Measurements from ENCODE around the gene LAPTM4A.
"Not testable (repeated sequence)": the region's sequence is repeated elsewhere in the genome, so short reads cannot be mapped to it uniquely, and the experiment has no call there.

Gene LAPTM4A

DNA sequence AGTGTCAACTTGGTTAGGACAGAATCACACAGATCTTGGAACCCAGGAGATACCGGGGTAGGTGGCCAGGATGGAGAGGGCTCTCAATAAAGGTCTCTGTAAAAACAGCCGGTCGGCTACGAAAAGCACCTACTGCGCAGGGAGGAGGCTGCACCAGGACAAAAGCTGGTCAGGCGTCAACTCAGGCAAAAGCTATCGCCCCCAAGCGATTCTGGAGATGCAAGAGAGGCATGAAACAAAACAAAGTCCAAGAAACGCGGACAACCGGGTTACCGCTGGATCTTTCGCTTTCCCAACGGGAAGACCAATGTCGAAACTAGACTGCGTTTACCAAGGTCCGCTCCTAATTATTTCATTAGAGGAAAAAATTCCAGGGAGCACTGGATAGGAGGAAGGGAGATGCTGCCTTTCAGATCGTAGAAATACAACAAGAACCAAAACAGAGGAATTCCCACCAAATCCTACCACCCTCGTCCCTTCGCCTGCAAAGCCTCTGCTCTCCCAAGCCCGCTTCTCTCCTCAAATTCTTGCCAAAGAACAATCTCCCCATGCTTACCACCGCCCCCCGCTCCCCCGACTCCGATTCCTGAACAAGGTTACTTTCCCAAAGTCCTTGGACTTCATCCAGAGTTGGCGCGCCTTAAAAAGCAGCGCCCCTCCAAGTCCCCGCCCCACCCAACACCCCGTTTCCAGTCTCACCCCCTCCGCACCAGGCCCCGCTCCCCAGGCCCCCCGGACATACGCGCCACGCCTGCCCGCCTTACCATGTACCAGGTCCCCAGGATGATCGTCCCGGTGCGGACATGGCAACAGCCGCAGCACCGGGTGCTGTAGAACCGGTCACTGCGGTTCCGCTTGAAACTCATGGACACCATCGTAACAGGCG is 539 bp downstream of the LAPTM4A start:
- no peak for DNase-seq (ENCODE audit: low read depth in 3 of 3)

DNA sequence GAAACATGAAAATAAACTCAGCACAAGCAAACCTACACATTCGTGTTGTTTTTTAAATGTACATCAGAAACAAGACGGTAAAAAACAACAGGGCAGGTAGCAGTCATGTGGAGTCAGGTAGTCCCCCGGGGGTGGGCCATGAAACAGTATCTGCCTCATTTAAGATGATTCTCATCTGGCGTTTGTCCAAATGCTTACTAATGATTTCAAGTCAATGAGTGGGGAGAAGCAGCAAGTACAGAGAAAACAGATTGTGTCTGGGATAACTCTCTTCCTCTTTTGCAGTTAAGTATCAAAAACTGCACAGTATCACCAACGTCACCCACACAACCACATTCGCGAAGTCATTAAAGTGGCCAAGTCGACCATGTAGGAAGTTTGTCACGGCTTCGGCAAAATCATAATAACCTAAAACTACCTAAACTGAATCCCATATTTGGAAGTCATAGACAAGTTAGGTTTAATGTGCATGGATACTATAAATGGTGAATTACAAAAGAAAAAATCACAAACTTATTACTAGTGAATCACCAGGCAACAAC is 1.3 kb downstream of the LAPTM4A start:
- no peak for DNase-seq (ENCODE audit: low read depth in 3 of 3)

DNA sequence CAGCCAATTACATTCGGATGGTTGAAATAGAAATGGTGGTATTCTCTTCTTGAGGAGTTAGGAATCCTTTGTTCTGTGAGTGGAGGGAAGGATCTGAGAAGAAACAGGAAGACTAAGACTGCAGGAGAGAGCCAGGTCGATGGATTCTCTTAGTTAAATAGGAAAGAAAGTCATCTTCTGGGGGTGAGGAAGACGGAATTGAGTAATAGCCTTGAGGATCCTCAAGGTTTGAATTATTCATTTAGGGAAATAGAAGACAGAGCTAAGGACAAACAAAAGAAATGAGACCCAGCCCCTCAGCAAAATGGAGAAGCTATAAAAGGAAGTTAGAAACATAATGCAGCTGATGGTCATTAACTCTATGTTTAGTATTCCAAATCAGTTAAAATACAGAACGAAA is 1.8 kb downstream of the LAPTM4A start:
- no peak for DNase-seq (ENCODE audit: low read depth in 3 of 3)

DNA sequence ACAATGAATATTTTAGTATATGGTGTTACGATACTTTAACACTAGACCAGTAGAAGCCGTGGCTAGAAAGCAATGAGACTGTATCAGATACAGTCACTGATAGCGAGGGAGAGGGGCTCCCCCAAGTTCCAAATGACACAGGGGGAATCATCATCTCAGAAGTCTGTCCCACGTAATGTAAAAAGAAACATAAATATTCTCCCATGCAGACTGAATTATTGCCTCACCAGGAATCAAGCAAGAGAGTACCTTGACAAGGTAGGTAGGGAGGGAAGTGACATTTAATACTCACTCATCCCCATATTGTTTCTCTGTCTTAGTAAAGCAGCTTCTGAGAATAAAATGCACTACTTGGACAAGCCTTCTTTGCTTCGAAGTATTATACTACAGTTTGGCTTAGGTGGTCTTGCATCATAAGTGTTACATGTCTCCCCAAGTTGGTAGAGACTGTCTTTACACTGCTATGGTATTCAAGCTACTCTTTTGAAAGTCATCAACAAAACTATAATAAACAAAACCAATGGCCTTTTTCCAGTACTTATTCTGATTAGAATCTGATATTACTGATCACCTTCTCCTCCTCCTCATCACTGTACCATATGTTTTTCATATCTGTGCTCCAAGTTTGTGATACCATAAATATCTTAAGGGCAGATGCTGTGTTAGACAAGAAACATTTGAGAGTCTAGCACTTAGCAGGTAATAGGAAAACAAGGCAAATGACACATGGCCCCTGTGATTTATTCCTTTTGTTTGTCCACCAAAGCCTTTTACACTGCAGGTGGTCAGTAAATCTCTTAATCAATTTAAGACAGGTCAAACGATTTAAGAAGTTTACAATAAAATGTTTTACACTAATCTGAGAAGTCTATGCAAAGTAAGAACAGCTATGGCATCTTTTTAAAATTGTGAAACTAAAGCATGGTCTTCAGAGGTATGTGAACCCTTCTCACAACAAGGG is 2.7 kb downstream of the LAPTM4A start:
- DNase-seq (ENCODE audit: low read depth in 3 of 3): no peak

DNA sequence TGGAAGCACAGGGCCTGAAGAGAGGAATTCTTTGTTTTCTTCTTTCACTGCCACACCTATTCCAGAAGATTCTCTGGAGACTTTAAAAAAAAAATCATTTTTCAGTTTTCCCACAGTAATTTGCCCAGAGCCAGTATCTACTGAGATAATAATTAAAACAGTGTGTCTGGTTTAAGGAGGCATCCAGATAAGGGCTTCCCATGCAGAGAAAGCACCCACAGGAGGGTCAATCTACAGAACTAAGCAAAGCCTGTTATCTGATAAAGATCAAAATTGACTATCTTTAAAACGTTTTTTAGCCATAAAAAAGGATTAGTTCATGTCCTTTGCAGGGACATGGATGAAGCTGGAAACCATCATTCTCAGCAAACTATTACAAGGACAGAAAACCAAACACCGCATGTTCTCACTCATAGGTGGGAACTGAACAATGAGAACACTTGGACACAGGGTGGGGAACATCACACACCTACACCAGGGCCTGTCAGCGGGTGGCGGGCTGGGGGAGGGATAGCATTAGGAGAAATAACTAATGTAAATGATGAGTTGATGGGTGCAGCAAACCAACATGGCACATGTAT is 5.6 kb downstream of the LAPTM4A start:
- not testable (repeated sequence) for DNase-seq (ENCODE audit: low read depth in 3 of 3)

DNA sequence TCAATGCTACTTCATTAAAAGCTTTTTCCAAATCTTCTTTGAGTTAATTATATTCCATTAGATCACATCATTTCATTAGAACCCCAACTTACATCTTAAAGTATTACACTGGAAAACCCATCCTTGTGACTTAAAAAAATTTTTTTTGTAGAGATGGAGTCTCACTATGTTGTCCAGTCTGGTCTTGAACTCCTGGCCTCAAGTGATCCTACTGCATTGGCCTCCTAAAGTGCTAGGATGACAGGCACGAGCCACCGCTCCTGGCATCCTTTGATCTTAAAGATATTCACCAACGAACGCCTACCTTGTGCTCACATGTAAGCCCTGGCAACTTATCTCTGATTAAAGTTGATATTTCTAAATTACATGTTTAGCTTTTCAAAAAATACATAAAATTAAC is 6.7 kb downstream of the LAPTM4A start:
- DNase-seq (ENCODE audit: low read depth in 3 of 3): no peak

DNA sequence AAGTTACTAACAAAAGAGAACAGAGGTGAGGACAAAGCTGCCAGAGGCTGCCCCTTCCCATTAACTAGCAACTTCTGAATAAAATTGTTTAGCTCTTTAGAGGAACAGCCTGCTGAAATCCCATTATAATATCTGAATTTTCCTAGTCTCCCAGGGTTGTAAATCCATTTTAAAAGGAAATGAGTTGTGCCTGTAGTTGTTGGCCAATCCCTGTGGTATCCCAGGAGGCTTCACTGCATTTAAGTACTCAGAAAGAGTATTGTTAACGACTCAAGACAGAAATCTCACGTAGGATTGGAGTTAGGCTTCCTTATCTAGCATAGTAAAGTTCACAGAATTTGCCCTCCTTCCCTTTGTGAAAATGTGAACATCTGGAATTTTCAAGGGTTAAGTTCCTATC is 8.9 kb downstream of the LAPTM4A start:
- no peak for DNase-seq (ENCODE audit: low read depth in 3 of 3)

DNA sequence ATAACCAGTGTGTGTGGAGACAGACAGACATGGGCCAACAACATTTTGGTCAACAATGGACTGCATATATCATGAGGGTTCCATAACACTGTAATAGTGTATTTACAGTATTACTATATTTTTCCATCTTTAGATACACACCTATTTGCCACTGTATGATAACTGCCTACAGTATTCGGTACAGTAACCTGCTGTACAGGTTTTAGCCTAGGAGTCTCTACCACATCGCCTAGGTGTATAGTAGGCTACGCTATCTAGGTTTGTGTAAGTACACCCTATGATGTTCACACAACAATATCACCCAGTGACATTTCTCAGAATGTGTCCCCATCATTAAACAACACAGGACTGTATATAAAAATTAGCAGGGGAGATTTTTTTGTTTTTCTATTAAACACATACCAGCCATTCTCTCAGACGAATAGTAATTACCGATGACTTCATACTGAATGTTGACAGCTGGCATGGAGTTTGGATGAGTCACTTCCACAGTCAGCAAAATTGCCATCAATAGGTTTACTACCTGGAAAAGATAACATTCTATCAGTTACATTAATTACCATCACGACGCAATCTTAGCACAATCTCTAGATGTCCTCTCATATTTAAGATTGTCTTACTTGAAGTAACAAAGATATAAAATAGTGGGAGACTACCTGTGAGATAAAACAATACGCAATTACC is 10.8 kb downstream of the LAPTM4A start:
- DNase-seq (ENCODE audit: low read depth in 3 of 3): no peak

DNA sequence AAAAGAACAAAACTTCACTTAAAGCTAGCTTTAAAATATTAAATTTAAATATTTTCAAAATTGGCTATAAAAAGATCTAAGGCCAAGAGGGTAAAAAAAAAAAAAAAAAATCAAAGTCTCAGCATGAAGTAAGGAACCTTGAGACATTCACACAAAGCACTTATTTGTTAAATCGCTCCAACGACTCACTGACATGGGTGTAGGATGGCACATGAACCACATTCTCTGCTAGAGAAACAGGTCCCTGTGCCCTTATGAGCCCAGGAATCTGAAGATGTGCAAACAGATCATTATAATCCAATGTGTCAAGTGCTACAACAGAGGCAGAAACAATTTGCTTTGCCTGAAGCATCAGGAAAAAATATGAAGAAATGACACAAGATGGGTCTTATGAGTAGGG is 13.8 kb downstream of the LAPTM4A start:
- no peak for DNase-seq (ENCODE audit: low read depth in 3 of 3)

DNA sequence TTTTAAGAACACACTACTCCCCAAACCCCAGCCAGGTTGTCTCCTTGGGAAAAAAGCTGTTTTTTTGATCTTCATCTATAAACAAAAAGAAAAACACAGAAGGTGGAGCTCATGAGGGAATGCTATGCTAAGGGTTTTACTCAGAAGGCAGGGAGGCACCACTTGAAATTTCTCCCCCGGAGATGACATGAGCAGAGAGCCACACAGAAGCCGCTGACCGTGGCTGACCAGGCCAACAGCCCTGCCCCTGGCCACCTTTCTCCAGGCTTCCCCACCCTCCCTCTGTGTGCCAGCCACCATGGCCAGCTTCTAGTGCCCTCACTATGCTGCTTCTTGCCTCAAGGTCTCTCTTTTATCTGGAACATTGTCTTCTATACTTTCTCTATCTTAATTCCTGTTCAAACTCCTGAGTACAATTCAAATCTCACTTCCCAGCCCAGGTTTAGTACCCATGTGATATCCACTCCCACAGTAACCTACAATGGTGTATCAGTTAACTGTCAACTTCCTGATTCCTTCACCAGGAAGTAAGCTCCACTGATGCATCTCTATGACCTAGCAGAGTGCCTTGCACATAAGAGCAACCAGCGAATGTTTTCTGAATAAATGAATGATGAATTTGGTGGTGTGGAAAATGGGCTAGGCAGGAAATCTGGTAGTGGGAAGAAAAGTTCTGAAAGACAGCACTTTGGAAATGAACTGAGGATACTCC is 15.3 kb downstream of the LAPTM4A start:
- DNase-seq (ENCODE audit: low read depth in 3 of 3): no peak

DNA sequence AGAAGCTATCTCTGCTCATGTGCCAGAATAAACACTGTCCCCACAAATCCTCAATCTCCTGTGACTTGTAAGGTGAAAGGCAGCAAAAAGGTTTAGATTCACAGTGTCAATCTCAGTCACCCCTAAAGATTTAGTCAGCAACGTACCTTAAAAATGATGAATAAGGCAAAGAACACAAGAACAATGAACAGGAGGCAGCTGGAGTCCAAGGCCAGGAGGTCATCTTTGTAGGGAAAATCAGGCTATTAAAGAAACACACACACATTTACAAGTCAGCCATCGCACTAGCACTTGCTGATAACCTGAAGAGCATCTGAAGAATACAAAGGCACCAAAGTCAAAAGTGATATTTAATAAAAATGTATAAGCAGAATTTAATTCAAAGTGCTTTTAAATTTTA is 16.6 kb downstream of the LAPTM4A start:
- DNase-seq (ENCODE audit: low read depth in 3 of 3): no peak

DNA sequence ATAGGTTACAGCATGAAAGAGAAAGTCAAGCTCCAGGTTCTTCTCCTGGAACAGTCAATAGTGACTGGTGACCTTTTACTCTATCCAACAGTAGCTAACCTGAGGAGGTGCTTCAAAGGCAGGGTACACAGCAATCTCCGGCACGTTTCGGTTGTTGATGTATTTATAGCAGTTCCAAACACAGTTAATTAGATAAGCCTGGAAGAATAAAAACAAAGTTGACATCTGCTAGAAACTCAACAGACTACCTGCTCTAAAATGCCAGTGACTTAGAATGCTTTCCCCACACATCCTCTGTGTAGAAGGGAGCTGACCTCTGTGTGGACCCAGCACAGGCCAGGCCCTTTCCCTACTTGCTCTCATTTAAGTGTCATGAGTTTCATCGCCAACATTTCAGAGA is 17.2 kb downstream of the LAPTM4A start:
- DNase-seq (ENCODE audit: low read depth in 3 of 3): no peak

DNA sequence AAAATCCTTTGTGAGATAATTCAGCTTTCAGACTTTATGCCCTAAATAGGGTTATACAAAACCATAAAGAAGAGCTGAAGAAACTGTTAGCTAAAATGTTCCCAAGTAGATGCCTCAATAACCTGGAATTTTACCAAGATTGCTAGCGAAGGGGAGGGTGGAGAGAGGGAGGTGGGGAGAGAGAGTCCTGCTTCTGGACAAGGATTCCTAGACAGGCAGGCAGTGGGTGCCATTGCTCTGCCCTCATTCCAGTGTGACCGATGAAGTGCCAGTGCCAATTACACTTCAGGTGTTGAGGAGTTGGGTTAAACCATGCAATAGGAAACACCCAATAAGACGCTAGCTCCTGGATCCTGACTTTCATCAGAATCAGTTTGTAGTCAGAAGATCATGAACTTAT is 18.1 kb downstream of the LAPTM4A start:
- DNase-seq (ENCODE audit: low read depth in 3 of 3): no peak

DNA sequence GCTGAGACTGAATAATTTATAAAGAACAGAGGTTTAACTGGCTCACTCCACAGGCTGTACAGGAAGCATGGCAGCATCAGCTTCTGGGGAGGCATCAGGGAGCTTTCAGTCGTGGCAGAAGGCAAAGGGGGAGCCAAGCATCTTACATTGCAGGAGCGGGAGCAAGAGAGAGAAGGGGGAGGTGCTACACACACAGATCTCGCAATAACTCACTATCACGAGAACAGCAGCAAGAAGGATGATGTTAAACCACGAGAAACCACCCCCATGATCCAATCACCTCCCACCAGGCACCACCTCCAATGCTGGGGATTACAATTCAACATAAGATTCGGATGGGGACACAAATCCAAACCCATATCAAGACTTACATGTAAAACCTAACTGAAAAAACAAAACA is 21.2 kb downstream of the LAPTM4A start:
- DNase-seq (ENCODE audit: low read depth in 3 of 3): no peak

DNA sequence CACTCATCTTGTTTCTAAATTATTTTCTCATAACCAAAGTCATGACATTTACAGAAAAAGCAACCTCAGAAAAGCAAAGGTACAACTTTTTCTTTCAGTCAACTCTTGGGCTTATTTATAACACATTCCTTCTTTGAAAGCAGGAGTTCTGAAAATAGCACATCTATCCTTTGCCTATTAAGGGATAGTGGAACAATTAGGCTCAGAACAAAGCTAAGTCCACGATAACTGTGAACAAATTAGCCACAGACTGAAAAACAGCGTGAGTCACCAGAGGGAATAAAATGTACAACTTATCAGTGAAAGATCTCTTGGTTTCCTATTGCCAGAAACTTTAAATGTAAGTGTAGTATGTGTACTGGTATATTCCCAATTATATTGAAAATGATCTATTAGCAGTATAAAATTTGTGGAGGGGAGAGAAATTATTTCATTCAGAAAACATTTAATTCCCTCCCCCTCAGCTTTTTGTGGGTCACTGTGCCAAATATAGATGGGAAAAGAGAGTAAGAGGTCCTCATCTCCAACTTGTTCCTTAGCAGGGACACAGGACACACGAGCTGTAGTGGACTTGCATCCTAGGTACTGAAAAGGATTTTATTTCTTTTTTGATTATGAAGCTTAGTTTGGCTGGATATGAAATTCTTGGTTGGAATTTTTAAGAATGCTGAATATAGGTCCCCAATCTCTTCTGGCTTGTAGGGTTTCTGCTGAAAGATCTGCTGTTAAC is 23.6 kb downstream of the LAPTM4A start:
- no peak for DNase-seq (ENCODE audit: low read depth in 3 of 3)

DNA sequence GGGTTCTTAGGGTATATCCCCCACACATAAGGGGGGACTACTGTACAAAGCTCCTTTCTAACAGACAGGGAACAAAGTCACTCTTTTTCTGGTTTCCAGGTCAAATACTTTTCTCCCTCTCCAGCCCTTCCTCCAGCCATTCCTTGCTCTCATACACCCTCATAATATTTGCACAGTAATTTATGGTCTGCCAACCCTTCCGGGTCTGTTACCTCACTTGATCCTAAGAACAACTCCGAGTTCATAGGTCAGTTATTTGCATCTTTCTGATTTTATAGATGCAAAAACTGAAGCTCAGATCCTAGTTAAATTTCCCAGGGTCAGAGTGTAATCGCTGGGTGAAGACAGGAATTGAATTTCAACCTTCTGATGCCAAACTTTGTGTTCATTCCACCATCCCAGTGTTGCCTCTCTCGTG is 24.2 kb downstream of the LAPTM4A start:
- no peak for DNase-seq (ENCODE audit: low read depth in 3 of 3)

DNA sequence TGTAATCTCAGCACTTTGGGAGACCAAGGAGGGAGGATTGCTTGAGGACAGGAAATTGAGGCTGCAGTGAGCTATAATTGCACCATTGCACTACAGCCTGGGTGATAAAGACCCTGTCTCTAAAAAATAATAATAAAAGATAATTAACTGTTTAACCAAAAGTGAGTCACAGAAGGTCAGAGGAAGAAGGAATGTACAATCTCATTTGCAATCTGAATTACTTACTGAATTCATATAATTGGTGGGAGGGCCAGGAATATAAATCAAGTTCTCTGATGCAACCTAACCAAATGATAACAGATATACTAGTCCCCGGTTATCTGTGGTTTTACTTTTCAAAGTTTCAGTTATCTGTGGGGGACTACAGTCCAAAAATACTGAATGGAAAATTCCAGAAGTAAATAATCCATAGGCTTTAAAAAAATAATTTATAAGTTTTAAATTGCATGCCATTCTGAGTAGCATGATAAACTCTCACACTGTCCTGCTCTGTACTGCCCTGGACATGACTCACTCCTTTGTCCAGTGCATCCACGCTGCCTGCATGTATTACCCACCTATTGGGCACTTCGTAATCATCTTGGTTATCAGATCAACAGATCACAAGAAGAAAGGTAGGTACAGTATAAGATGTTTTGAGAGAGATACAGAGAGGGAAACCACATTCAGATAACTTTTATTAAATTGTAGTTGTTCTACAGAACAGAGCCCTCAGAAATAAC is 26.2 kb downstream of the LAPTM4A start:
- DNase-seq (ENCODE audit: low read depth in 3 of 3): no peak

DNA sequence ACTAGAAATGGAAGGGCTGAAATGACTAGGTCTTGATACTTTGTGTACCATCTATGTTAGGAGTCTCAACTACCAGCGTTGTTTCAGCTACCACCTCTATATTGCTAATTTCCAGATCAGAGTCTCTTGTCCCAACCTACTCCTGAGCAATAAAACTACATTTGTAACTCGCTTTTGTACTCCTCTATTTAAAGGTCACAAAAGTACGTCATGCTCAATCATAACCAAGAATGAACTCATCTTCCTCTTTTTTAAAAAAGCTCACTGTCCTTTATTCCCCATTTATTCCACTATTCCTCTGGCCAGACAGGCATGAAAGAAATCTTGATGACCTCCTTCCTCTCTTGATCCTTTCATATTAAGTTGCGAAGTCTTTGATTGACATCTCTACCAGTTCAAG is 27.7 kb downstream of the LAPTM4A start:
- no peak for DNase-seq (ENCODE audit: low read depth in 3 of 3)

DNA sequence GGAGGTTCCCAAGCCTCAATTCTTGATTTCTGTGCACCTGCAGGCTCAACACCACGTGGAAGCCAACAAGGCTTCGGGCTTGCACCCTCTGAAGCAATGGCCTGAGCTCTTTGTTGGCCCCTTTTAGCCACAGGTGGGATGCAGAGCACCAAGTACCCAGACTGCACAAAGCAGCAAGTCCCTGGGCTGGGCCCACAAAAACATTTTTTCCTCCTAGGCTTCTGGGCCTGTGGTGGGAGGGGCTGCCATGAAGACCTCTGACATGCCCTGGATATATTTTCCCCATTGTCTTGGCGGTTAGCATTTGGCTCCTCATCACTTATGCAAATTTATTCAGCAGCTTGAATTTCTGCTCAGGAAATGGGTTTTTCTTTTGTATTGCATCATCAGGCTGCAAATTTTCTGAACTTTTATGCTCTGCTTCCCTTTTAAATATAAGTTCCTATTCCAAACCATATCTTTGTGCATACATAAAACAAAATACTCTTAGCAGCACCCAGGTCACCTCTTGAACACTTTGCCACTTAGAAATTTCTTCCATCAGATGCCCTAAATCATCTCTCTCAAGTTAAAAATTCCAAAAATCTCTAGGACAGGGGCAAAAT is 29.9 kb downstream of the LAPTM4A start:
- no peak for DNase-seq (ENCODE audit: low read depth in 3 of 3)

All from stimulated activated CD4-positive, alpha-beta T cell treated with anti-CD3 and anti-CD28 coated beads, TNF-alpha, amount 100 ng/mL, for 48 hours (primary cell).